ENCODE data around the gene TMEM170B. TPM values are rescaled to one million over a fixed set of nuclear protein-coding genes. Genes with fewer than 3 reads are reported as not detected.

Gene TMEM170B
- total and polyA plus RNA-seq, 7 experiments from 2014 or later = 0.29 to 12.7 (median 3.2) TPM

DNA sequence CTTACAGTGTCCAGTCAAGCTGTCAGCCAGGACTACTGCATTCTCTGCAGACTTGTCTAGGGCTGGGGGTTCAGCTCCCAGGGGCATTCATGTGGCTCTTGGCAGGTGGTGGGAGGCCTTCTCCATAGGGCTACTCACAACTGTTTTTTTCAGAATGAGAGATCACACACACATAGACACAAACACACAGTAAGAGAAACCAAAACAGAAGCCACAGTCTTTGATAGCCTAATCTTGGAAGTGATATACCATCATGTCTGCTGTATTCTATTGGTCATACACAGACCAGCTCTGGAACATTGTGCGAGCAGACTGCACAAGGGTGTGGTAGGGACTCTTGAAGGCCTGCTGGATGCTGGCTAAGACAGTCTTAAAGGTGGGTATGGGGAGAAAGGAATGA lies 13.5 kb downstream of the TMEM170B start:
- DNase-seq (no peak), ATAC-seq (peak; percentile 12)
- Histone ChIP-seq H3K27ac (ENCODE audit: low read depth, low read length) (no peak overlapping the region), H3K27me3 (ENCODE audit: control insufficient read depth in 2 of 2, insufficient read depth in 2 of 2, low read length in 2 of 2) (no peaks in the 10 kb centered on the region), H3K4me1 (ENCODE audit: control insufficient read depth in 2 of 2, insufficient read depth in 2 of 2, low read length in 2 of 2) (no peaks in the 10 kb centered on the region), H3K36me3 (ENCODE audit: control insufficient read depth in 2 of 3, insufficient read depth in 3 of 3, low read length in 3 of 3) (no peaks in the 10 kb centered on the region), H3K4me3 (ENCODE audit: low read length) (no peak overlapping the region), H3K9me3 (ENCODE audit: control insufficient read depth in 2 of 3, low read length in 3 of 3) (no peaks in the 10 kb centered on the region)
- peaks cover 0 to 6% (median 0%) of the 10 kb centered on the region in 5 donors for H3K27me3 Mint-ChIP-seq
- ChIA-PET CTCF (no interaction called here), POLR2A (no interaction called here)
- H3K4me1 Mint-ChIP-seq = peaks cover 0 to 7% (median 0%) of the 10 kb centered on the region in 7 donors
- H3K4me3 Mint-ChIP-seq = no peak overlapping the region
- H3K27ac Mint-ChIP-seq = peak overlapping the region in 1 of 9 donors; percentile 43
- intact Hi-C loops (cut with micrococcal nuclease) = no loop called here
- H3K9me3 Mint-ChIP-seq = peaks cover 0 to 5% (median 0%) of the 10 kb centered on the region in 11 donors
- H3K36me3 Mint-ChIP-seq = no peaks in the 10 kb centered on the region

DNA sequence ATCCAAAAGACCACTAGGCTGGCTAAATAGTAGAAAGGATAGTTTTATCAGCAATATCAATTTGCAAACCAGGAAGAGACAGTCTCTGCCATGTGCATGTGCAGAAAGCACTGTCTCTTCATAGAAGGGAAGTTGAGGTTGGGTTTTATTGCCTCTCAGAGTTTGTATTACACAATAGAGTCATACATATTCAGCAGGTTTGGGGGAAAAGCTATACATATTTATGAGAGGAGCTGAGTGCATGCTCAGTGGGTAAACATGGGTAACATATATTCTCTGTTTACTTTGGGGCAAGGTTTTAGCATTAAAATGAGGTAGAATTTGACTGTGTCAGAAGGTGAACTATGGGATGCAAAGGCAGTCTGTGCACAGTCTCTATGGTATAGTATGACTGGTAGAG lies 14.9 kb downstream of the TMEM170B start:
- ATAC-seq = peak; percentile 54
- H3K27ac Mint-ChIP-seq = no peak overlapping the region
- Histone ChIP-seq H3K27me3 (ENCODE audit: control insufficient read depth in 2 of 2, insufficient read depth in 2 of 2, low read length in 2 of 2) (no peaks in the 10 kb centered on the region), H3K9me3 (ENCODE audit: control insufficient read depth in 2 of 3, low read length in 3 of 3) (no peaks in the 10 kb centered on the region), H3K4me3 (ENCODE audit: low read length) (no peak overlapping the region), H3K36me3 (ENCODE audit: control insufficient read depth in 2 of 3, insufficient read depth in 3 of 3, low read length in 3 of 3) (no peaks in the 10 kb centered on the region), H3K4me1 (ENCODE audit: control insufficient read depth in 2 of 2, insufficient read depth in 2 of 2, low read length in 2 of 2) (no peaks in the 10 kb centered on the region), H3K27ac (ENCODE audit: low read depth, low read length) (no peak overlapping the region)
- H3K4me3 Mint-ChIP-seq = no peak overlapping the region
- H3K9me3 Mint-ChIP-seq = peaks cover 0 to 5% (median 0%) of the 10 kb centered on the region in 11 donors
- DNase-seq = no peak
- ChIA-PET POLR2A (no interaction called here), CTCF (no interaction called here)
- intact Hi-C loops (cut with micrococcal nuclease) = no loop called here
- peaks cover 0 to 9% (median 0%) of the 10 kb centered on the region in 5 donors for H3K27me3 Mint-ChIP-seq
- no peaks in the 10 kb centered on the region for H3K36me3 Mint-ChIP-seq
- H3K4me1 Mint-ChIP-seq = peaks cover 0 to 7% (median 0%) of the 10 kb centered on the region in 7 donors

DNA sequence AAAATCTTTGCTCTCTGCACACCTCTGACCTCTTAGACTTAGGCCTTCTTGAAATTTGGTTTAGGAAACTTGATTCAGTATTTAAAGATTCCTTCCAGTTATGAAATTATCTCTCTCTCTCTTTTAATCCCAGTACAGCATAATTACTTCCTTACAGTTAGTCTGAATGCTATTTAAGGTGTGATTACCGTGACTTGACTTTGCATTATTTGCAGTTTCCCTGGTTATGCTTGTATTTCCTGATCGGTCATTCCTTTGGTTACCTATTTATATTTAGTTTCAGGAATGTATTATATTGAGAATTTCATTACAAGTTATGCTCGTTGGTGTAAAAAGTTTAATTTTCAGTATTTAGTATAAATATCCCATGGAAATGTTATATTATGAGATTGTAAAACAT lies 16.3 kb downstream of the TMEM170B start:
- DNase-seq (no peak), ATAC-seq (no peak)
- H3K9me3 Mint-ChIP-seq = peaks cover 0 to 5% (median 0%) of the 10 kb centered on the region in 11 donors
- Histone ChIP-seq H3K27ac (ENCODE audit: low read depth, low read length) (no peak overlapping the region), H3K4me3 (ENCODE audit: low read length) (no peak overlapping the region), H3K27me3 (ENCODE audit: control insufficient read depth in 2 of 2, insufficient read depth in 2 of 2, low read length in 2 of 2) (no peaks in the 10 kb centered on the region), H3K36me3 (ENCODE audit: control insufficient read depth in 2 of 3, insufficient read depth in 3 of 3, low read length in 3 of 3) (no peaks in the 10 kb centered on the region), H3K4me1 (ENCODE audit: control insufficient read depth in 2 of 2, insufficient read depth in 2 of 2, low read length in 2 of 2) (no peaks in the 10 kb centered on the region), H3K9me3 (ENCODE audit: control insufficient read depth in 2 of 3, low read length in 3 of 3) (no peaks in the 10 kb centered on the region)
- no peak overlapping the region for H3K4me3 Mint-ChIP-seq
- H3K36me3 Mint-ChIP-seq = peaks cover 0 to 7% (median 5%) of the 10 kb centered on the region in 5 donors
- H3K27ac Mint-ChIP-seq = no peak overlapping the region
- CTCF ChIA-PET = no interaction called here
- intact Hi-C loops (cut with micrococcal nuclease) = no loop called here
- POLR2A ChIA-PET = no interaction called here
- peaks cover 0 to 9% (median 0%) of the 10 kb centered on the region in 5 donors for H3K27me3 Mint-ChIP-seq
- peaks cover 0 to 7% (median 0%) of the 10 kb centered on the region in 7 donors for H3K4me1 Mint-ChIP-seq

DNA sequence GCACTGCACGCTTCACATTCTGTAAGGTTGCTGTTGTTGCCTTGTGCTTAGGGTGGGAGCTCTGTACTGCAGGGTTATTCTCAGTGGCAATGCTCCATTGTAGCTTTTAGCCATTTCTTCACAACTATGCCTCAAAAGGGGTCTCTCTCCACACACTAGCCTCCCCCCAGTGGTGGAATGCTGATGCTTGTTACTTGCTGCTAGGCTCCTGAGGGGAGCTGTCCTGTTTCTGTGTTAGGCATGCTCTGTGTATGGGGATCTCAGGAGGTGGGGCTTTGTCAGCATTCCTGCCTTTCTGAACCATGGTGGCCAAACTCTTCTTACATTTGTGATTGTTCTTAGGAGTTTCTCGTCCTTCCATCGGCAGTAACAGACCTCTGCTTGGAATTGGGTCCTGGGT lies 18.8 kb downstream of the TMEM170B start:
- peaks cover 0 to 5% (median 0%) of the 10 kb centered on the region in 7 donors for H3K4me1 Mint-ChIP-seq
- no peak overlapping the region for H3K27ac Mint-ChIP-seq
- H3K9me3 Mint-ChIP-seq = peaks cover 0 to 5% (median 0%) of the 10 kb centered on the region in 11 donors
- intact Hi-C loops (cut with micrococcal nuclease) = no loop called here
- no peak for DNase-seq
- Histone ChIP-seq H3K9me3 (ENCODE audit: control insufficient read depth in 2 of 3, low read length in 3 of 3) (no peaks in the 10 kb centered on the region), H3K36me3 (ENCODE audit: control insufficient read depth in 2 of 3, insufficient read depth in 3 of 3, low read length in 3 of 3) (no peaks in the 10 kb centered on the region), H3K27me3 (ENCODE audit: control insufficient read depth in 2 of 2, insufficient read depth in 2 of 2, low read length in 2 of 2) (no peaks in the 10 kb centered on the region), H3K4me1 (ENCODE audit: control insufficient read depth in 2 of 2, insufficient read depth in 2 of 2, low read length in 2 of 2) (no peaks in the 10 kb centered on the region), H3K27ac (ENCODE audit: low read depth, low read length) (no peak overlapping the region), H3K4me3 (ENCODE audit: low read length) (no peak overlapping the region)
- peaks cover 0 to 7% (median 5%) of the 10 kb centered on the region in 5 donors for H3K36me3 Mint-ChIP-seq
- no peak overlapping the region for H3K4me3 Mint-ChIP-seq
- CTCF ChIA-PET = no interaction called here
- peaks cover 0 to 9% (median 0%) of the 10 kb centered on the region in 5 donors for H3K27me3 Mint-ChIP-seq
- POLR2A ChIA-PET = no interaction called here
- ATAC-seq = no peak

DNA sequence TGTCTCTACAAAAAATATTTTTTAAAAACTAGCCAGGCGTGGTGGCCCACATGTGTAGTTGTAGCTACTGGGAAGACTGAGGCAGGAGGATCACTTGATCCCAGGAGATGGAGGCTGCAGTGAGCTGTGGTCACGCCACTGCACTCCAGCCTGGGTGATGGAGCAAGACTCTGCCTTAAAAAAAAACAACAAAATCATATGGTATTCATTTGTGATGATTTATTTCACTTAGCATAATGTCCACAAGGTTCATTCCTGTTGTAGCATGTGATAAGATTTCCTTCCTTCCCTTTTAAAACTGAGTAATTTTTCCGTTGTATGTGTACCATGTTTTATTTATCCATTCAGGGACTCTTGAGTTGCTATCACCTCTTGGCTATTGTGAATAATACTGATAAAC lies 26.2 kb downstream of the TMEM170B start:
- H3K4me3 Mint-ChIP-seq = no peak overlapping the region
- CTCF ChIA-PET = interaction anchor here (0.8 kb wide), 1 partner anchor 12 kb away, joined by 3 read pairs; no protein-coding TSS in a partner anchor
- POLR2A ChIA-PET = no interaction called here
- H3K4me1 Mint-ChIP-seq = no peaks in the 10 kb centered on the region
- no peaks in the 10 kb centered on the region for H3K9me3 Mint-ChIP-seq
- H3K27me3 Mint-ChIP-seq = peaks cover 0 to 2% (median 0%) of the 10 kb centered on the region in 5 donors
- intact Hi-C loops (cut with micrococcal nuclease) = no loop called here
- H3K27me3 ChIP-seq (ENCODE audit: control insufficient read depth in 2 of 2, insufficient read depth in 2 of 2, low read length in 2 of 2) = no peaks in the 10 kb centered on the region
- no peak overlapping the region for H3K27ac ChIP-seq (ENCODE audit: low read depth, low read length)
- DNase-seq = no peak
- no peaks in the 10 kb centered on the region for H3K9me3 ChIP-seq (ENCODE audit: control insufficient read depth in 2 of 3, low read length in 3 of 3)
- H3K36me3 ChIP-seq (ENCODE audit: control insufficient read depth in 2 of 3, insufficient read depth in 3 of 3, low read length in 3 of 3) = peaks cover 0 to 5% (median 0%) of the 10 kb centered on the region in 3 experiments
- H3K4me1 ChIP-seq (ENCODE audit: control insufficient read depth in 2 of 2, insufficient read depth in 2 of 2, low read length in 2 of 2) = no peaks in the 10 kb centered on the region
- H3K27ac Mint-ChIP-seq = no peak overlapping the region
- H3K4me3 ChIP-seq (ENCODE audit: low read length) = no peak overlapping the region
- H3K36me3 Mint-ChIP-seq = peaks cover 0 to 21% (median 8%) of the 10 kb centered on the region in 5 donors
- no peak for ATAC-seq

DNA sequence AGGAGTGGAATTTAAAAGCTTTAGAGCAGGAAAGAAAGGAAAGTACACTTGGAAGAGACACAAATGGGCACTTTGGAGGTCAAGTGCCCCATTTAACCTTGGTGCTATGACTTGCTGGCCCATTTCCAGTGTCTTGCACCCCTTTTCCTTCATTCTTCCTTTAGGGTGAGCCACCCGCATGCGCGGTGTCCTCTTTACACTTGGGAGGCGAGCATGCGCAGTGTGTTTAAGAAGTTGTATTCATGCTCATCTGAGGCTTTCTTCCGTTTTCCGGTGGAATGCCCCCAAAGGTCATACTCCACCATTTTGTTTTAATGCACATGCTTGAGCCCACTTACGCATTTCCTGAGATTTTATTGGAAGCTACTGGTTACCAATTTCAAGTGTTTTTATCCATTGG lies 29.1 kb downstream of the TMEM170B start:
- ATAC-seq = no peak
- no peaks in the 10 kb centered on the region for H3K9me3 ChIP-seq (ENCODE audit: control insufficient read depth in 2 of 3, low read length in 3 of 3)
- Mint-ChIP-seq H3K27ac (no peak overlapping the region), H3K27me3 (peaks cover 0 to 2% (median 0%) of the 10 kb centered on the region in 5 donors), H3K36me3 (peaks cover 0 to 25% (median 8%) of the 10 kb centered on the region in 5 donors), H3K4me1 (no peaks in the 10 kb centered on the region), H3K9me3 (no peaks in the 10 kb centered on the region), H3K4me3 (no peak overlapping the region)
- no peak overlapping the region for H3K4me3 ChIP-seq (ENCODE audit: low read length)
- H3K36me3 ChIP-seq (ENCODE audit: control insufficient read depth in 2 of 3, insufficient read depth in 3 of 3, low read length in 3 of 3) = peaks cover 0 to 5% (median 0%) of the 10 kb centered on the region in 3 experiments
- no peaks in the 10 kb centered on the region for H3K27me3 ChIP-seq (ENCODE audit: control insufficient read depth in 2 of 2, insufficient read depth in 2 of 2, low read length in 2 of 2)
- intact Hi-C loops (cut with micrococcal nuclease) = no loop called here
- no peaks in the 10 kb centered on the region for H3K4me1 ChIP-seq (ENCODE audit: control insufficient read depth in 2 of 2, insufficient read depth in 2 of 2, low read length in 2 of 2)
- CTCF ChIA-PET = no interaction called here
- DNase-seq = no peak
- POLR2A ChIA-PET = no interaction called here
- H3K27ac ChIP-seq (ENCODE audit: low read depth, low read length) = no peak overlapping the region

DNA sequence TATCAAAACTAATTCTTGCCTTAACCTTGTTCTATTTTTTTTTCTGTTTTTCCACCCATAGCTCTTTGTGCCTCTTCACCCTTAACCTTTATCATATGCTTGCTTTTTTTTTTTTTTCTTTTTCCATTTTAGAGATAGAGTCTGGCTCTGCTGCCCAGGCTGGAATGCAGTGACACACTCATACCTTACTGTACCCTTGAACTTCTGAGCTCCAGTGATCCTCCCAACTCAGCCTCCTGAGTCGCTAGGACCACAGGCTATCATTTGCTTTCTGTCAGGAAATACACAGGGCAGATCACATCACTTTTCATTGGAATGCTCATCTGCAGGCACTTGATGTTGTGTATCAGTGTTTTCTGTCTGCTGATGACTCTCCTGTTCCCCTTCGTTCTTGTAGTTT lies 33.5 kb downstream of the TMEM170B start:
- Histone ChIP-seq H3K4me1 (ENCODE audit: control insufficient read depth in 2 of 2, insufficient read depth in 2 of 2, low read length in 2 of 2) (no peaks in the 10 kb centered on the region), H3K36me3 (ENCODE audit: control insufficient read depth in 2 of 3, insufficient read depth in 3 of 3, low read length in 3 of 3) (peaks cover 0 to 5% (median 0%) of the 10 kb centered on the region in 3 experiments), H3K27ac (ENCODE audit: low read depth, low read length) (no peak overlapping the region), H3K9me3 (ENCODE audit: control insufficient read depth in 2 of 3, low read length in 3 of 3) (no peaks in the 10 kb centered on the region), H3K4me3 (ENCODE audit: low read length) (no peak overlapping the region), H3K27me3 (ENCODE audit: control insufficient read depth in 2 of 2, insufficient read depth in 2 of 2, low read length in 2 of 2) (no peaks in the 10 kb centered on the region)
- no peaks in the 10 kb centered on the region for H3K27me3 Mint-ChIP-seq
- H3K27ac Mint-ChIP-seq = no peak overlapping the region
- H3K4me1 Mint-ChIP-seq = peaks cover 0 to 4% (median 0%) of the 10 kb centered on the region in 7 donors
- DNase-seq (no peak), ATAC-seq (no peak)
- H3K36me3 Mint-ChIP-seq = peaks cover 0 to 22% (median 8%) of the 10 kb centered on the region in 5 donors
- no peaks in the 10 kb centered on the region for H3K9me3 Mint-ChIP-seq
- no peak overlapping the region for H3K4me3 Mint-ChIP-seq
- POLR2A ChIA-PET = interaction anchor here (0.6 kb wide), 1 partner anchor 661 kb away, joined by 5 read pairs; no protein-coding TSS in a partner anchor
- CTCF ChIA-PET = interaction anchor here (0.6 kb wide), 1 partner anchor 14 kb away, joined by 4 read pairs; no protein-coding TSS in a partner anchor
- intact Hi-C loops (cut with micrococcal nuclease) = no loop called here
